ENCODE measurements around the gene TRIP11.

DNA sequence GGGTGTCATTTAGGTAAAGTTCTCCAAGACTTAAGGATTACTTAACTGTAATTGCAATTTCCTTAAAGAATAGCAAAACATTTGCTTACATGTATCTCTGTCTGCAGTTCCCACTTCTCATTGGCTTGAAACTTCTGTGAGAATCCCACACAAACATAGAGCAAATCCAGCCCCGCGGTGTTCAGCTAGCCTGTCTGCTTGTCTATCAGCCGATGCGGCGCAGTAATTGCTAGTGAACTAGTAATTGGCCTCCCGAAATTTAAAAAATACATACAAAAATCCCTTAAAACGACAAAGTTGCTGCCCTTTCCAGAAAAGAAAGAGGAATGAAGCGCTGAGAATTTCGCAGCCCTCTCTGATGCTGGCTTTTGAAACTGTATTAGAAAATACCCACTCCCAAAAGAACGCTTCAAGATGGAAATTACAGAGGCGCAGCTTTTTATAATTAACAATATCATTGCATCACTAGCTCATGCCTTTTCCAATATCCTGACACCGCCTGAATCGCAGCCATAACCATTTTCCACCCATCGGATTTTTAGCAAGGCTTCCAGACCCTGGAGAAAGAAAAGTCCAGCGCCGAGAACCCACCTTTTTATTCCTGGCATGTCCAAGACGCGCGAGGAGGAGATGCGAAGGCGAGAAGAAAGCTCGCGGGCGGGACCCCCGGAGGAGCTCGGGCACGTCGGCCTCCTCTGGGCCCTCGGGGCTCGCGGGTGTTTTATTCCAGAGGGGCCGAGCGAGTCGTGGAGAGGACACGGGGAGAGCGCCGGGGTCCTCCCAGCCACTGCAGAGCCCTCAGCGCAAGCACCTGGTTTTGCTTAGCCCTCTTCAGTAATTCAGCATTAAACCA is 93.0 kb downstream of the TRIP11 start:
- TF ChIP-seq EZH2 (IDR thresholded peaks at IDR 0.05; ENCODE audit: insufficient read depth, poor library complexity, severe bottlenecking), result no peak
- TF ChIP-seq EZH2phosphoT487 (IDR thresholded peaks at IDR 0.05; ENCODE audit: insufficient read depth, low read depth), result no peak

Data from GM23248 (cell line).